ENCODE measurements around the gene LRP1-AS.
A peak's percentile ranks its signal among the peaks of the same experiment; 100 is the strongest.

Gene LRP1-AS

DNA sequence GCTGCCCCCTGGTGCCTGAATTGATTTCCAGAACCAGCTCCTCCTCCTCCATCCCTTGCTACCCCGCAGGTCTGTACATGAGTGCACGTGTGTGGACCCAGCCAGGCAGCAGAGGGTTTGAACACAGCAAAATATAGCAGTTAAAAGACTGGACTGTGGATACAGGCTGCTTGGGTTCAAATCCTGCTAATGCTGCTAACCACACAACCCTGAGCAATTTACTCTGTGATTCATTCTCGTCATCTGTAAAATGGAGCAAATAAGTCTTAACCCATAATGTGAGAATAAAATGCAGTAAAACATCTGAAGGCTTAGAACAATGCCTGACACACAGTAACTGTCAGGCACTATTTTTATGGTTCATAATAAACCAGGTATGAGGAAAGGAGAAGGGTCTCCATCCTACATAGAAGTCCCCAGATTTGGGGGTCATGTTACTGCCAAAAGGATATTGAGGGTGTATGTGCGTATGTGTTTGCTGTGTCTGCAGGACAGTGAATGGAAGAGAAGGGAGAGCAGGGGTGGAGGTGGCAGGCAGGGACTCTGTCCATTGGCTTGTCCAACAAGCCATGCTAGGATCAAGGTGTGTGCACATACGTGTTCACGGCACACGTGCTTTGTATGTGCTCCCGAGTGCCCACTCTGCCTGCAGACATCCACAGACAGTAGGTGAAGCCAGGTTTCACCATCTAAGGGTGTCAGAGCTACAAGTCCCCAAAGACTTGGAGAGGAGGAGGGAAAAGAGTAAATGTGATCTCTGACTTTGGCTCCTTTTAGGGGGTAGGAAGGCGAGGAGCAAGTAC lies 34.7 kb downstream of the LRP1-AS start:
- H3K4me3 ChIP-seq = peak overlapping the region; percentile 94
- no peaks in the 10 kb centered on the region for H3K9me3 ChIP-seq
- no peak overlapping the region for H3K9ac ChIP-seq
- H3K27me3 ChIP-seq = no peaks in the 10 kb centered on the region
- peaks cover 24% of the 10 kb centered on the region for H4K20me1 ChIP-seq
- peaks cover 12% of the 10 kb centered on the region for H3K36me3 ChIP-seq
- no peak for TF ChIP-seq Cebpa-rat (IDR thresholded peaks at IDR 0.05)
- peaks cover 33% of the 10 kb centered on the region for H3K4me1 ChIP-seq
- H3K4me2 ChIP-seq = peak overlapping the region; percentile 99
- H3K27ac ChIP-seq = peak overlapping the region; percentile 93; the same call in 1 of the 2 replicates

DNA sequence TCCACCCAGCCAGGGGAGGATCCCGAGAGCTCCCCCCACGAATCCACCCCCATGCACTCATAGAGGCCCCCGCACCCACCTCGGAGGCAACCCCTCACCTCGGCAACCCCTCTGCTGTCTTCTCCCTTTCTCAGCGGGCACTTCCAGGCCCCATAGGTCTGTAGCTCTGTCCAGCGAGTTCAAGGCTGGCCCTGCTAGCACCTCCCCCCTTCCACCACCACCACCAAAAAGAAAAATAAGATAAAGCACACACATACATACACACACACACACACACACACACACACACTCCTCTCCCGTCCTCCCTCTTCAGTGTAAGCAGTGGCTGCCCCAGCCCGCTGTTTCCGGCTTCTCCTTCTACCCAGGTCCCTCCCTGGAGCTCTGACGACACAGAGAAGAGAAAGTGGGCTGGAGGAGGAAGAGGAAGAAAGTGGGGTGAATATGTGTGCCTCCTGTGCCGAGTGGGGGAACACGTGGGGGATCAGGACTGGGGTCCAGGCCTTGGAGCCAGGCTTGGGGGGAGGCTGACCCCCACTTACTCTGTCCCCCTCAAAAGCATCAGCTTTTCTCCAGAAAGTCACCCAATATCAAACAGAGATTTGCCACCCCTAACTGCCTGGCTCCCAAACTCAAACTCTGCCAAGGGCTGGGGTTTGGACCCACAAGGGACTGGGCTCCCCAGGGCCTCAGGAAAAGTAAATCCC lies 36.2 kb downstream of the LRP1-AS start, which contains the start of gene STAT6:
Gene STAT6 (minus strand): TSS at position 332 of the 704 bp plus-strand sequence. CDS start 3,084 bp downstream, outside the sequence.
- Histone ChIP-seq H3K4me2 (peak within 1 kb of the TSS; percentile 99), H3K27ac (peak within 1 kb of the TSS; percentile 93), H4K20me1 (peaks cover 39% of the 10 kb centered on the region), H3K4me3 (peak within 1 kb of the TSS; percentile 94), H3K9me3 (no peaks in the 10 kb centered on the region), H3K4me1 (peaks cover 35% of the 10 kb centered on the region), H3K36me3 (peaks cover 27% of the 10 kb centered on the region), H3K9ac (peak within 1 kb of the TSS; percentile 95), H3K27me3 (no peaks in the 10 kb centered on the region)
- TF ChIP-seq Cebpa-rat (IDR thresholded peaks at IDR 0.05) = no peak

DNA sequence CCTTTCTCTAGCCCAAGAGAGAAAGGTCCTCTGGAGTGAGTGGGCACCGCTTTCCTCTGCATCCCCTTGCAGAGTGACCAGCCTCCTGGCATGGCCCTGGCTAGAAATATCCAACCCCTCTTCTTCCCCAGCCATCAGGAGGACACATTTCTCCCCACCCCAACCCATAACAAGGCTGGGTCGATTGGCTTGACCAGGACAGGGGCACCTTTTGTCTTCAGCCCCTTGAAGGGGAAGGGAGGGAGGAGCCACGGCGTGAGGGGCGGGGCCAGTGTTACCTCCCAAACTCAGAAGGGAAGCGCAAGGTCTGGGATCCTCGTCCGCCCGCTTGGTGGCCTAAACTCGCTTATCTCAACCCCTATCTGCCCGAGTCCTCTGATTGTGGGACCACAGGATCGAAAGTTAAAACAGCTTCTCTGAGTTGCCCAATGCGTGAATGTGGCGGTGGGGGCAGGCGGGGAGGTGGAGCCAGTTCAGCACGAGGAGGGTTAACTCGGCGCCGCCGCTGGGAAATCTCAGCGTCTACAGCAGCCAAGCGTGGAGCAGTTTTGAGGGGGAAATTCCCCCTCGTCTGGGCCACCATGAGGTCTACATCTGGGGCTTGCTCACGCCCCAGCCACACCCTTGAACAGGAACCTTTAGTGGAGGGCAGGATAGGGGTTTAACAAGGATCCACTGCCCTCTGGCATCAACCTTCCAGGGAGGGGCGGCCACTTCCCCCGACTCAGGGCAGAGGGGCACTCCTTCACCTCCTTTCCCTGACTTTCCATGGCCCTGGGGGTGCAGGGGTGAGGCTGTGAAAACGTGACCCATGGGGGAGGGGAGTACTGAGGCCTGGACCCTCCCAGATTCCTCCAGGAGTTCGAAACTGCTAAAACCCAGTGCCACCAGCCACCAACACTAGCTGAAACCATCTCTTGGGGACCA lies 37.1 kb downstream of the LRP1-AS start:
- H3K36me3 ChIP-seq = peaks cover 35% of the 10 kb centered on the region
- peak overlapping the region; percentile 99 for H3K4me2 ChIP-seq
- peak overlapping the region; percentile 93 for H3K27ac ChIP-seq
- peak; percentile 76; the same call in 1 of the 2 replicates for TF ChIP-seq Cebpa-rat (IDR thresholded peaks at IDR 0.05)
- H3K4me3 ChIP-seq = peak overlapping the region; percentile 94
- H4K20me1 ChIP-seq = peaks cover 48% of the 10 kb centered on the region
- H3K4me1 ChIP-seq = peaks cover 35% of the 10 kb centered on the region
- H3K9ac ChIP-seq = peak overlapping the region; percentile 95
- H3K9me3 ChIP-seq = no peaks in the 10 kb centered on the region
- H3K27me3 ChIP-seq = no peaks in the 10 kb centered on the region

DNA sequence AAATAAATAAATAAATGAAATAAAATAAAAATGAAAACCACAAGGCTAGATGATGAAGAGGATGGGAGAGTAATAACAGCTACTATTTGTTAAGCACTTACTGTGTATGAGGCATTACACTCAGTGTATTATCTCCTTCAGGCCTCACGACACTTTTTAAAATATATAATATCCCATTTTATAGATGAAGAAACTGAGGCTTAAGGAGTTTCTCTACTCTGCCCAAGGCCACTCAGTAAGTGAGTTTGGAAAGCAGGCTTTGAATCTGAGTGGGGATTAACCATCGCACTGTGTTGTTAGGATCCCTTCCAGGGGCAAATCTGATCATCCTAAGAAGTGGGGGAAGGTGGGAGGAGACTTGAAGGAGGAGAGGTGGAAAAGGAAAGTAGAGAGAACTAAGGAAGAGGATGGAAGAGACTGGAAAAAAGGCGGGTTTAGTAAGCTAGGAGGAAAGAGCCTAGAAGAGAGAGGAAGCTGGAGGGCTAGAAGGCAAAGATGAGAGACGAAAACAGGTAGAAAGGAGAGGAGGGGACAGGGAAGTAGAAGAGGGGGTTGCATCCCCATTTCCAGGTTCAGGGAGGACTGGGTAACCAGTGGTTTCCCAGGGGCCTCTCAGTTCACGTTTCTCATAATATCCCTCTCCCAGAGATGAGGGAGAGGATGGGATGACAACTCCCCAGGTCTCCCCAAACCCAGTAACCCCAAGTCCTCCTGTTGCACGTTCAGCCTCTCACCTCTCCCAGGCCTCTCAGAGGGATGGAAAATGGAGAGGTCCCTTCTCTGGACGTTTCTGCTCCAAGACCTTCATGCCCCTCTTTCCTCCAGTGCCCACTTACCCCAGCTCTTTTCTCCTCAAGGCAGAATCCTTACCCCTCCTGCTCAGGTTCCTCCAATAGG lies 38.0 kb downstream of the LRP1-AS start:
- Histone ChIP-seq H3K27me3 (no peaks in the 10 kb centered on the region), H3K4me2 (peak overlapping the region; percentile 99), H3K27ac (peak overlapping the region; percentile 93), H4K20me1 (peaks cover 52% of the 10 kb centered on the region), H3K36me3 (peaks cover 44% of the 10 kb centered on the region), H3K4me3 (peak overlapping the region; percentile 94), H3K9me3 (no peaks in the 10 kb centered on the region), H3K4me1 (peaks cover 35% of the 10 kb centered on the region), H3K9ac (peak overlapping the region; percentile 95)
- TF ChIP-seq Cebpa-rat (IDR thresholded peaks at IDR 0.05) = no peak

DNA sequence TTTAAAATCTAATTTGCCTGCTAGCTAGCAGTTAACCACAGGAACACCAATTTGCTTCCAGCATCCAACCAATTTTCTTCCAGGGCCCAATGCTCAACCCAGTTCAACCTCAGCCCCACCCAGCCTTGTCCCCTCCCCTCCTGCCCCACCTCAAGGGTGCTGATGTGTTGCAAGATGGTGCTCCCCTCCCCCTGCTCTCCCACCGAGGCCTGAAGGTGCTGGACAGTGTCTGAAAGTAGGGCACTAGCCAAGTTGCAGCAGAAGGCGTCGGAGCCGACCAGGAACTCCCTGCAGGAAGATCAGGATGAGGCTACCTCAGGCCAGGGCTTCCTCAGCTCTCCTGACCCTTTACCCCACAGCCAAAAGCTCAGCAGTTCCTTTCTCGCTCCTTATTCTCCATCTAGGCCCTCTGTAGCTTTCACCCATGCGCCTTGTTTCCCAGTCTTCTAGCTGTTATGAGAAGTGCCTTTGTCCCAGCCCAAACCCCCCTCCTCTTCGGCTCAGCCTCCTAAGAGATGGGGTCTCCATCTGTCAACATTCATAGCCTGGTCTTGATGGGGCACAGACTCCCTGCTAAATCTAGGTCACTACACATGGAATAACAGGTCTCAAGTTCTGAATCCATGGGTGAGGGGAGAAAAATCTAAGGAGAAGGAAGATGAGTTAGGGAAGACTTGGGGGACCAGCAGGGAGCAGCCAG lies 39.8 kb downstream of the LRP1-AS start:
- Histone ChIP-seq H3K4me2 (0 out of 2 replicates have a peak overlapping the region, but pooled peaks have one; percentile 99), H3K9ac (peak overlapping the region; percentile 38; the same call in 1 of the 2 replicates), H3K4me3 (no peak overlapping the region), H3K4me1 (peaks cover 32% of the 10 kb centered on the region), H3K36me3 (peaks cover 63% of the 10 kb centered on the region), H3K27ac (no peak overlapping the region), H3K9me3 (no peaks in the 10 kb centered on the region), H4K20me1 (peaks cover 52% of the 10 kb centered on the region), H3K27me3 (no peaks in the 10 kb centered on the region)
- no peak for TF ChIP-seq Cebpa-rat (IDR thresholded peaks at IDR 0.05)

DNA sequence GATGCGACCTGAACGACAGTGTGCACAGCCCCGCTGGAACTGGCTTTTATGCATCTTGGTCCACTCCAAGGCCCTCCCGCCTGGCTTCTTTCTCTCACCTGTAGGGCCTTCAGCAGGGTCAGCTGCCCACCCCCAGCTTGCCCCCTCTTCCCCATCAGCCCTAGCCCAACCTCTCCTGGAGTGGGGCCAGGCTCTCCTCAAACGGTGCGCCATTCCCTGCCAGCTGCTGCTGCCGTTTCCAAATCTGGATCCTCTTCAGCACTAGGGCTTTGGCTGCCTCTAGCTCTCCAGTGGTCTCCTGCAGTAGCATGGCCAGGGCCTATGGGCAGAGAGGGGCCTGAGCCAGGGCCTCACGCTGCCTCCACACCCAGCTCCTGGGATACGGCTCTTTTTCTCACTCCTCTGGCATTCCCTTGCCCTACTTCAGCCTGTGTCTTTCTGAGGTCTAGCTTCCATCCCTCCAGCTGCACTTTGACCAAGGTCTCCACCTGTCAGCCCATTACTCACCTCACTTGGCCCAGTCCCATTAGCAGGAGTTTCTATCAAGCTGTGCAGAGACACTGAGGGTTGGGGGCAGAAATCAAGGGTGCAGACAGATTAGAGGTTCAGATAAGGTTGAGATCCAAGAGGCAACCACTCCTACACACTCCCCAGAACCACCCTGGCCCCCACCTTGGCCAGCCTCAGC lies 41.3 kb downstream of the LRP1-AS start:
- H3K27me3 ChIP-seq = no peaks in the 10 kb centered on the region
- no peak overlapping the region for H3K27ac ChIP-seq
- H3K36me3 ChIP-seq = peaks cover 77% of the 10 kb centered on the region
- H4K20me1 ChIP-seq = peaks cover 52% of the 10 kb centered on the region
- H3K9me3 ChIP-seq = no peaks in the 10 kb centered on the region
- H3K4me2 ChIP-seq = no peak overlapping the region
- TF ChIP-seq Cebpa-rat (IDR thresholded peaks at IDR 0.05) = no peak
- H3K4me3 ChIP-seq = no peak overlapping the region
- peaks cover 35% of the 10 kb centered on the region for H3K4me1 ChIP-seq
- H3K9ac ChIP-seq = no peak overlapping the region

DNA sequence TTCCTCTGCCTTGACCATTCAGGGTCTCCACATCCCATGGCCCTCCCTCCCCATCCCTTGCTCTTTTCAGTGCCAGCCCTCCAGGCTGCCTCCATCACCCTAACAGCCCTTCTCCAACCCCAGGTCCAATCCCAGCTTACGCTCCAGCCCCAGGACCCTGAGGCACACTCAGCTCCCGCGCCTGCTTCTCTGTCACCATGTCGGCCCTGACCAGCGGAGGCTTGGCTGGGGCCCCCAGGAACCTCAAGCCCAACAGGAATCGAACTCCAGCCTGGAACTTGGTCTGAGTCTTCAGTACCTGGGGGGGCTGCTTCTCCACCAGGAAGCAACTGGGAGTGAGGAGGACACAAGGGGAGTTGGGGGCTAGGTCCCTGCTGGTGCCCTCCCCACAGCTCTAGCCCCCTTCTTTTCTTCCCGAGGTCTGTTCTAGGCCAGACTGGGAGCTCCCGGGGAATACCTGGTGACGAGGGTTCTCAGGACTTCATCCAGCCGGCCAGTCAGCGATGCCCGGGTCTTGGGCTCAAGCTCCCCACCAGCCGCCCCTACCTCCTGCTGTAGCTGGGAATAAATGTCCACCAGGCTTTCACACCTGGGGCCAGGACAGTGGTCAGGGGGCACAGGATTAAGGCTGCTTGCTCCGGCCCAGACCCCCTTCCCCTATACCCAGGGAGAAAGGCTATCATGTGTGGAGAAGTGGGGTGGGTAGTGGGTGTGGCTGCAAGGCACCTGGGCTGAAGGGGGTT lies 42.2 kb downstream of the LRP1-AS start:
- Histone ChIP-seq H3K4me3 (no peak overlapping the region), H3K4me2 (no peak overlapping the region), H3K9me3 (no peaks in the 10 kb centered on the region), H3K9ac (no peak overlapping the region), H3K4me1 (peaks cover 37% of the 10 kb centered on the region), H3K36me3 (peaks cover 79% of the 10 kb centered on the region), H4K20me1 (peaks cover 52% of the 10 kb centered on the region), H3K27ac (no peak overlapping the region), H3K27me3 (no peaks in the 10 kb centered on the region)
- no peak for TF ChIP-seq Cebpa-rat (IDR thresholded peaks at IDR 0.05)
